HepG2 (cell line): ENCODE data around the gene OSBPL8. TPM values are rescaled to one million over a fixed set of nuclear protein-coding genes. Genes with fewer than 3 reads are reported as not detected.

Experiments used
- ATAC-seq: fragments of 200-7000 bp; cut with Tn5 transposase; 3 replicates; pipeline ENCODE4 v1.9.1; 2020; ENCODE audit warnings: mild to moderate bottlenecking, moderate library complexity
- BruUV-seq: library from RNA; stranded (reverse); fragments of 400-500 nt; replicated peaks from 2 replicates; lab custom pipeline; 2021; lab: Mats Ljungman, UMichigan
- CTCF ChIA-PET: fragments of 300-600 bp; formaldehyde crosslinking; extraction: SDS; loops from one replicate; lab custom pipeline; 2021; ENCODE audit warnings: low total read pairs, inconsistent platforms, low intra/inter-chr PET ratio; lab: Yijun Ruan, JAX
- POLR2A ChIA-PET: fragments of 350-600 bp; sonication (Branson Sonifier 250); formaldehyde crosslinking; loops from one replicate; lab custom pipeline; 2020; ENCODE audit warnings: antibody characterized with exemption, inconsistent platforms; lab: Yijun Ruan, JAX
- DNase-seq: peaks from one replicate; pipeline ENCODE4 v3.0.0-alpha.2; 2015; ENCODE audit warnings: low spot score
- FAIRE-seq: peaks from 3 replicates; lab custom pipeline; 2011; peaks lifted over from hg19 to GRCh38; lab: Jason Lieb, UNC
- H2AFZ ChIP-seq: one replicate; pipeline ENCODE4 v1.6.1; 2011; ENCODE audit warnings: low read length, inconsistent platforms
- H3K27ac ChIP-seq: fragments of 300-600 bp; 3 replicates; pipeline ENCODE4 v1.8.0; 2011; ENCODE audit warnings: mixed run types, mild to moderate bottlenecking, mixed read lengths, low read length, inconsistent platforms; ENCODE audit not compliant: insufficient read depth; ENCODE audit errors: extremely low read length
- H3K27me3 ChIP-seq, 2 experiments: fragments of 200-600 bp in 1 of 2; 2 replicates in 1 of 2; 3 replicates in 1 of 2; pipeline versions ENCODE4 v1.6.0 to v1.8.0; 2011; ENCODE audit warnings: low read length in 2 of 2, mild to moderate bottlenecking in 2 of 2, moderate library complexity in 2 of 2, inconsistent platforms in 1 of 2; ENCODE audit not compliant: insufficient read depth in 2 of 2, control insufficient read depth in 1 of 2
- H3K36me3 ChIP-seq, 2 experiments: fragments of 200-600 bp in 1 of 2; replicated peaks in 1 of 2; 2 replicates in 1 of 2; 3 replicates in 1 of 2; pipeline versions ENCODE4 v1.5.1 to v1.8.0; 2011; ENCODE audit warnings: low read length in 2 of 2, inconsistent platforms in 1 of 2; ENCODE audit not compliant: insufficient read depth in 2 of 2, control insufficient read depth in 1 of 2
- H3K4me1 ChIP-seq: 2 replicates; pipeline ENCODE4 v1.5.1; 2012; ENCODE audit warnings: low read length, inconsistent platforms; ENCODE audit not compliant: insufficient read depth
- H3K4me2 ChIP-seq: 2 replicates; pipeline ENCODE4 v1.6.0; 2011; ENCODE audit warnings: low read depth, low read length, inconsistent platforms
- H3K4me3 ChIP-seq, 3 experiments: fragments of 200-600 bp in 1 of 3; sonication (generic), shearing (Covaris generic) in 1 of 3; replicated peaks in 1 of 3; 2 replicates each; pipeline ENCODE4 v1.5.1; 2011 to 2016; ENCODE audit warnings: low read length in 3 of 3, inconsistent platforms in 2 of 3, low read depth in 2 of 3, mild to moderate bottlenecking in 2 of 3, control low read depth in 1 of 3, mixed read lengths in 1 of 3; ENCODE audit not compliant: insufficient read depth in 1 of 3
- H3K79me2 ChIP-seq: one replicate; pipeline ENCODE4 v1.6.1; 2011; ENCODE audit warnings: low read length, inconsistent platforms; ENCODE audit not compliant: insufficient read depth
- H3K9ac ChIP-seq: 2 replicates; pipeline ENCODE4 v1.6.0; 2011; ENCODE audit warnings: mild to moderate bottlenecking, low read depth, low read length, inconsistent platforms; ENCODE audit not compliant: insufficient read depth
- H3K9me3 ChIP-seq: 2 replicates; pipeline ENCODE4 v1.5.1; 2012; ENCODE audit warnings: mild to moderate bottlenecking, low read length
- H4K20me1 ChIP-seq: 2 replicates; pipeline ENCODE4 v1.6.0; 2011; ENCODE audit warnings: inconsistent platforms, mild to moderate bottlenecking, low read length, moderate library complexity; ENCODE audit not compliant: insufficient read depth
- DR1 ChIP-seq: sonication (generic); formaldehyde crosslinking; IDR thresholded peaks from 2 replicates; pipeline ENCODE4 v1.8.0; 2021; ENCODE audit warnings: mild to moderate bottlenecking, missing genetic modification reagents, inconsistent platforms
- GPBP1L1 ChIP-seq: sonication (generic); formaldehyde crosslinking; IDR thresholded peaks from 2 replicates; pipeline ENCODE4 v1.5.0; 2020; ENCODE audit warnings: mild to moderate bottlenecking, missing genetic modification reagents
- KIAA2018 ChIP-seq: sonication (generic); formaldehyde crosslinking; IDR thresholded peaks from 2 replicates; pipeline ENCODE4 v1.5.0; 2020; ENCODE audit warnings: mild to moderate bottlenecking, missing genetic modification reagents, borderline replicate concordance
- KLF15 ChIP-seq: sonication (generic); formaldehyde crosslinking; IDR thresholded peaks from 2 replicates; pipeline ENCODE4 v1.8.1; 2023; ENCODE audit warnings: borderline replicate concordance, mild to moderate bottlenecking, inconsistent platforms, missing genetic modification reagents, mixed read lengths
- NFKB2 ChIP-seq: sonication (generic); formaldehyde crosslinking; IDR thresholded peaks from 2 replicates; pipeline ENCODE4 v1.4.0; 2020; ENCODE audit warnings: missing genetic modification reagents, borderline replicate concordance
- PHF21A ChIP-seq: sonication (generic); formaldehyde crosslinking; IDR thresholded peaks from 2 replicates; pipeline ENCODE4 v1.5.0; 2020; ENCODE audit warnings: mild to moderate bottlenecking, missing genetic modification reagents
- ZNF207 ChIP-seq: fragments of 450-650 bp; IDR thresholded peaks from 2 replicates; pipeline ENCODE4 v1.6.1; 2016; ENCODE audit warnings: antibody characterized with exemption, borderline replicate concordance
- ZNF883 ChIP-seq: sonication (generic); formaldehyde crosslinking; IDR thresholded peaks from 2 replicates; pipeline ENCODE4 v1.5.1; 2020; ENCODE audit warnings: mild to moderate bottlenecking, missing genetic modification reagents; ENCODE audit errors: not compliant biosample characterization
- WGBS: methylation state at CpG from one replicate; pipeline ENCODE4 v1.1.6; 2017; ENCODE audit warnings: low lambda C conversion rate; 5-methylcytosine and 5-hydroxymethylcytosine counted together
- in situ Hi-C: cut with HindIII; loops from 2 replicates; pipeline ENCODE4 v1.10.0; 2017; ENCODE audit warnings: low pct_unique_long_range_greater_than_20kb; ENCODE audit not compliant: extremely low pct_ligation_motif_present
- intact Hi-C: fragments of 100-400 bp; cut with micrococcal nuclease; formaldehyde crosslinking; loops from one replicate; pipeline ENCODE4 v1.10.0; 2022; ENCODE audit not compliant: unreplicated experiment
- polyA plus RNA-seq, 8 experiments: library from polyadenylated mRNA; depleted of rRNA in 3 of 8; stranded (reverse) in 7 of 8; unstranded in 1 of 8; fragments of >200 nt; fragmentation: Illumina TruSeq in 4 of 8; extraction: Trizol in 4 of 8; gene quantifications; 2 replicates each; pipeline versions ENCODE4 v1.2.1 to v1.2.3, GENCODE V29; 2011 to 2016; ENCODE audit warnings: low read depth in 4 of 8, missing spikeins in 1 of 8, mixed read lengths in 1 of 8; ENCODE audit not compliant: insufficient read depth in 1 of 8
- total RNA-seq, 5 experiments: library from RNA; depleted of rRNA; stranded (reverse); fragments of >200 nt; fragmentation: Illumina TruSeq; extraction: Trizol; gene quantifications; 2 replicates each; pipeline ENCODE4 v1.2.3, GENCODE V29; 2016; ENCODE audit warnings: low read depth in 1 of 5
- TF ChIP-seq, protein P1 (sequence below): sonication (generic); formaldehyde crosslinking; IDR thresholded peaks from 2 replicates; pipeline ENCODE4 v1.4.0; 2020; ENCODE audit warnings: missing genetic modification reagents

OSBPL8 gene
- total and polyA plus RNA-seq, 2 of the 13 experiments (the other 11 are each of a cell fraction or from before 2014, with no cell fraction given), result 11.0 to 33.9 TPM

DNA sequence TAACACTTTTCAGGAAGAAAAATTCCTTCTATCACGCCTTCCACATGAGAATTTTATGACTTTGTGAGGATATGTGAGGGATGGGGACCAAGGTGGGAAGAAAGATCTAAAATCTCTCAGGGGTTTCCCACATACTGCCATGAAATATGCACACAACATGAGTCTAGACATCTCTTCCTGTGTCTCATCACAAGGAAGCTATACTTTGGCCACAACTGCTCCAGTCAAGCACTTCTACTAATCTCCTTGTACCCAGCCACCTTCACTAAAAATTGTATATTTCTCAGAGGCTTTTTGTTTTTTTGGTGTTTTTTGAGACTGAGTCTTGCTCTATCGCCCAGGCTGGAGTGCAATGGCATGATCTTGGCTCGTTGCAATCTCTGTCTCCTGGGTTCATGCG is 3.2 kb downstream of the OSBPL8 start (continued):
- TF ChIP-seq KIAA2018 (CRISPR knock-in tag), result no peak

DNA sequence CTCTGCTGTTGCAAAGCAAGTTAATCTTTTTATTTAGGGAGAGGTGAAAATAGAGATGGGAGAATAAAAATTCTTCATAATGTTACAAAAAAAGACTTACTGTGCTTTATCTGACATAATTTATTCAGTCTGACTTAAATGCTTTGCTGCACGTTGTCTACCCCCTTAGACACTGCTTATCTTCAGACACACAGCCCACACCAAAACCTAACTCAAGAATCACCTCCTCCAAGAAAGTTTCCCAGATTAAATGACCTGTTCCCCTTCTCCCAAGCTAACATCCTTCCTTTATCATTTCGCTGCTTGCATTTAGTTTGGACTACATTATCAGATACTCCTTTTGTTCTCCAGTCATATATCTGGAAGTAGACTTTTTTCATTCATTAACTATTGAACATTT is 3.8 kb downstream of the OSBPL8 start:
- CTCF ChIA-PET, result no interaction called here
- H3K9ac ChIP-seq, result no peak overlapping the region
- H4K20me1 ChIP-seq, result no peaks in the 10 kb centered on the region
- 99% methylated on average over 2 of the region's 2 CpGs for WGBS
- peaks cover 24% of the 10 kb centered on the region for H3K4me1 ChIP-seq
- H2AFZ ChIP-seq, result no peak overlapping the region
- BruUV-seq, result no TSS peak
- no peak for DNase-seq
- no peak for ATAC-seq
- intact Hi-C loops (no loop called here), in situ Hi-C loops (no loop called here)
- no peak overlapping the region for H3K4me3 ChIP-seq
- H3K27me3 ChIP-seq, result no peaks in the 10 kb centered on the region; a peak in 1 of 5 replicates
- no peak overlapping the region for H3K4me2 ChIP-seq
- no peak for FAIRE-seq
- H3K9me3 ChIP-seq, result no peaks in the 10 kb centered on the region
- no peak overlapping the region for H3K27ac ChIP-seq
- H3K79me2 ChIP-seq, result peaks cover 63% of the 10 kb centered on the region
- no peaks in the 10 kb centered on the region for H3K36me3 ChIP-seq
- POLR2A ChIA-PET, result no interaction called here
- TF ChIP-seq GPBP1L1 (CRISPR knock-in tag) (no peak), DR1 (no peak), PHF21A (no peak), NFKB2 (no peak), KLF15 (CRISPR knock-in tag) (no peak), ZNF883 (CRISPR knock-in tag) (no peak), ZNF207 (no peak)
- TF ChIP-seq, protein P1, sequence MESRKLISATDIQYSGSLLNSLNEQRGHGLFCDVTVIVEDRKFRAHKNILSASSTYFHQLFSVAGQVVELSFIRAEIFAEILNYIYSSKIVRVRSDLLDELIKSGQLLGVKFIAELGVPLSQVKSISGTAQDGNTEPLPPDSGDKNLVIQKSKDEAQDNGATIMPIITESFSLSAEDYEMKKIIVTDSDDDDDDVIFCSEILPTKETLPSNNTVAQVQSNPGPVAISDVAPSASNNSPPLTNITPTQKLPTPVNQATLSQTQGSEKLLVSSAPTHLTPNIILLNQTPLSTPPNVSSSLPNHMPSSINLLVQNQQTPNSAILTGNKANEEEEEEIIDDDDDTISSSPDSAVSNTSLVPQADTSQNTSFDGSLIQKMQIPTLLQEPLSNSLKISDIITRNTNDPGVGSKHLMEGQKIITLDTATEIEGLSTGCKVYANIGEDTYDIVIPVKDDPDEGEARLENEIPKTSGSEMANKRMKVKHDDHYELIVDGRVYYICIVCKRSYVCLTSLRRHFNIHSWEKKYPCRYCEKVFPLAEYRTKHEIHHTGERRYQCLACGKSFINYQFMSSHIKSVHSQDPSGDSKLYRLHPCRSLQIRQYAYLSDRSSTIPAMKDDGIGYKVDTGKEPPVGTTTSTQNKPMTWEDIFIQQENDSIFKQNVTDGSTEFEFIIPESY (CRISPR knock-in tag), result no peak
